HG03571 (cell line): Measurements from ENCODE around the gene HTR3B.

Source experiments
- ATAC-seq: cut with Tn5 transposase; IDR thresholded peaks from one replicate; pipeline ENCODE4 v1.9.1; 2021; ENCODE audit not compliant: unreplicated experiment

HTR3B gene

GRCh38 chr11:113989381-113989780, 84.8 kb downstream of the HTR3B start:
- no peak for ATAC-seq

- ATAC-seq: no peak
Measured at GRCh38 chr11:113989916-113990315, 85.3 kb downstream of the HTR3B start.

GRCh38 chr11:113991170-113991569, 86.6 kb downstream of the HTR3B start:
- no peak for ATAC-seq

GRCh38 chr11:113991718-113992458, 87.3 kb downstream of the HTR3B start:
- ATAC-seq: no peak

GRCh38 chr11:113992459-113993110, 88.0 kb downstream of the HTR3B start:
- ATAC-seq: no peak

GRCh38 chr11:113994077-113994954, 89.7 kb downstream of the HTR3B start:
- ATAC-seq: no peak
